ENCODE measurements around the gene CHURC1. TPM values are rescaled to one million over a fixed set of nuclear protein-coding genes. Genes with fewer than 3 reads are reported as not detected.

The CHURC1 gene
- total and polyA plus RNA-seq, 2 of the 8 experiments (the other 6 are each of a cell fraction or from before 2014, with no cell fraction given) = 50.2 to 59.3 TPM

DNA sequence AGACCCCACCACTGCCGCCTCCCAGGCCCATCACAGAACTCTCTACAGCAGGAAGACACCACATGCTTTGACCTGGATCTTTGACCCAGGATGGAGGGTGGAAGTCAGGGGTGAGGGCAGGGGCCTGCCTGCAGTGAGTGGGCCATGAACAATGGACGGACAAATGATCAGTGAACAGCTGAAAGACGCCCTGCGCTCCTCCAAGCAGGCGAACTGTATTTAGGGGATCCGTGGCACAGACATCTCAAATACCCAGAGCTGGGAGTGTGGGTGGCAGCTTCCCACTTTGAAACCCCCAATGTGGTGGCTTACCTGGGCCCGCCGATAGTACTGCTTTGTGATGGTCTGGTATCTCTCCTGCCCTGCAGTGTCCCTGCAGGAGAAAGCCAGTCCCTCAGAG lies 37.0 kb downstream of the CHURC1 start (continued):
- TF ChIP-seq, protein P1, sequence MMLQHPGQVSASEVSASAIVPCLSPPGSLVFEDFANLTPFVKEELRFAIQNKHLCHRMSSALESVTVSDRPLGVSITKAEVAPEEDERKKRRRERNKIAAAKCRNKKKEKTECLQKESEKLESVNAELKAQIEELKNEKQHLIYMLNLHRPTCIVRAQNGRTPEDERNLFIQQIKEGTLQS (IDR thresholded peaks at IDR 0.05; ENCODE audit: insufficient read depth, low read depth, low read length) = no peak
